Measurements from ENCODE around the gene LBR.

GRCh38 chr1:225450491-225451191 lies 22.8 kb upstream of the LBR start:
- TF ChIP-seq YY1 (tag by site-specific recombination; IDR thresholded peaks at IDR 0.05), result no peak
- TF ChIP-seq ELK4 (IDR thresholded peaks at IDR 0.05; ENCODE audit: borderline replicate concordance, low read depth, low read length), result no peak
- no peak for TF ChIP-seq IKZF3 (tag by site-specific recombination; IDR thresholded peaks at IDR 0.05)
- no peak for TF ChIP-seq ZNF140 (tag by site-specific recombination; IDR thresholded peaks at IDR 0.05)
- TF ChIP-seq CTCF (tag by site-specific recombination; IDR thresholded peaks at IDR 0.05), result no peak
- no peak for TF ChIP-seq PRDM1 (tag by site-specific recombination; IDR thresholded peaks at IDR 0.05)
- TF ChIP-seq ZNF157 (tag by site-specific recombination; IDR thresholded peaks at IDR 0.05), result no peak
- TF ChIP-seq ZNF2 (tag by site-specific recombination; IDR thresholded peaks at IDR 0.05), result no peak
- TF ChIP-seq ZNF501 (tag by site-specific recombination; IDR thresholded peaks at IDR 0.05), result no peak
- no peak for TF ChIP-seq RBAK (tag by site-specific recombination; IDR thresholded peaks at IDR 0.05)
- no peak for TF ChIP-seq ZNF510 (tag by site-specific recombination; IDR thresholded peaks at IDR 0.05; ENCODE audit: insufficient replicate concordance)
- TF ChIP-seq ZBTB20 (tag by site-specific recombination; IDR thresholded peaks at IDR 0.05), result no peak
- no peak for TF ChIP-seq ZNF10 (tag by site-specific recombination; IDR thresholded peaks at IDR 0.05)
- TF ChIP-seq ZNF707 (tag by site-specific recombination; IDR thresholded peaks at IDR 0.05), result no peak

Data from HEK293 (cell line).